A549 (cell line): ENCODE measurements around the gene NAGPA. TPM values are rescaled to one million over a fixed set of nuclear protein-coding genes. Genes with fewer than 3 reads are reported as not detected.

Experiments used
- ATAC-seq, 2 experiments: fragments of 200-7000 bp in 1 of 2; fragments of >200 bp in 1 of 2; cut with Nextera tagmentation in 1 of 2; cut with Tn5 transposase in 1 of 2; 3 replicates each; pipeline versions ENCODE4 v1.8.0 to v1.9.1; 2018 to 2020; ENCODE audit warnings: mild to moderate bottlenecking in 1 of 2, moderate library complexity in 1 of 2
- CTCF ChIA-PET: fragments of 300-600 bp; sonication (Branson Sonifier 250); formaldehyde crosslinking; extraction: SDS; loops from one replicate; lab custom pipeline; 2021; ENCODE audit warnings: antibody characterized with exemption, inconsistent platforms; lab: Yijun Ruan, JAX
- POLR2A ChIA-PET: fragments of 350-600 bp; formaldehyde crosslinking; extraction: SDS; loops from one replicate; lab custom pipeline; 2021; ENCODE audit warnings: antibody characterized with exemption, inconsistent platforms; lab: Yijun Ruan, JAX
- DNase-seq, 2 experiments: peaks; one replicate each; pipeline versions ENCODE4 v3.0.0 to v3.0.0-alpha.2; 2011 to 2016; ENCODE audit warnings: low read depth in 1 of 2, low spot score in 1 of 2
- FAIRE-seq: peaks from 2 replicates; lab custom pipeline; 2011; peaks lifted over from hg19 to GRCh38; lab: Jason Lieb, UNC
- H3K27ac ChIP-seq, 2 experiments: fragments of >200 bp; sonication (Bioruptor Twin); formaldehyde crosslinking; 3 replicates each; pipeline ENCODE4 v1.5.1; 2016 to 2017
- H3K4me1 ChIP-seq: fragments of >200 bp; sonication (Bioruptor Twin); formaldehyde crosslinking; 3 replicates; pipeline ENCODE4 v1.6.1; 2016
- H3K4me2 ChIP-seq: fragments of >200 bp; sonication (Bioruptor Twin); formaldehyde crosslinking; 3 replicates; pipeline ENCODE4 v1.6.1; 2016
- H3K4me3 ChIP-seq: fragments of >200 bp; sonication (Bioruptor Twin); formaldehyde crosslinking; 3 replicates; pipeline ENCODE4 v1.5.1; 2016
- H3K9me3 ChIP-seq: fragments of >200 bp; sonication (Bioruptor Twin); formaldehyde crosslinking; 3 replicates; pipeline ENCODE4 v1.6.1; 2016
- ATOH8 ChIP-seq: fragments of 250-450 bp; sonication (Bioruptor Pico); IDR thresholded peaks from 2 replicates; pipeline ENCODE4 v1.5.0; 2020; ENCODE audit warnings: low read depth, mild to moderate bottlenecking, moderate library complexity
- BCL3 ChIP-seq: fragments of >200 bp; sonication (Bioruptor Twin); formaldehyde crosslinking; IDR thresholded peaks from 3 replicates; pipeline ENCODE4 v1.6.1; 2016
- CEBPB ChIP-seq, 2 experiments: fragments of >200 bp in 1 of 2; sonication (Bioruptor Twin) in 1 of 2; formaldehyde crosslinking in 1 of 2; IDR thresholded peaks; 2 replicates each; pipeline ENCODE4 v1.6.1; 2012 to 2016
- CTCF ChIP-seq: fragments of >200 bp; sonication (Bioruptor Twin); formaldehyde crosslinking; IDR thresholded peaks from 3 replicates; pipeline ENCODE4 v1.5.1; 2016
- ELK1 ChIP-seq: fragments of 150-350 bp; IDR thresholded peaks from 2 replicates; pipeline ENCODE4 v1.6.1; 2014; ENCODE audit warnings: low read depth, mild to moderate bottlenecking, low read length
- ESRRA ChIP-seq: fragments of 150-350 bp; IDR thresholded peaks from 2 replicates; pipeline ENCODE4 v1.6.1; 2014; ENCODE audit warnings: mild to moderate bottlenecking, low read length, borderline replicate concordance
- FOXS1 ChIP-seq: fragments of 250-450 bp; sonication (Bioruptor Pico); IDR thresholded peaks from 2 replicates; pipeline ENCODE4 v1.5.0; 2020; ENCODE audit warnings: mild to moderate bottlenecking, moderate library complexity
- HDAC2 ChIP-seq: fragments of 200-600 bp; sonication (generic); IDR thresholded peaks from 2 replicates; pipeline ENCODE4 v1.6.1; 2016
- KDM1A ChIP-seq: fragments of 200-600 bp; sonication (generic); IDR thresholded peaks from 2 replicates; pipeline ENCODE4 v1.6.1; 2016; ENCODE audit warnings: low read depth, mild to moderate bottlenecking
- MAX ChIP-seq: IDR thresholded peaks from 2 replicates; pipeline ENCODE4 v1.6.1; 2012
- NFE2L2 ChIP-seq: fragments of 150-350 bp; conservative IDR thresholded peaks from 2 replicates; pipeline ENCODE4 v1.6.1; 2014; ENCODE audit warnings: low read length
- POLR2A ChIP-seq: IDR thresholded peaks from 2 replicates; pipeline ENCODE4 v1.6.1; 2012; ENCODE audit warnings: mild to moderate bottlenecking, low read length
- RAD21 ChIP-seq, 2 experiments: fragments of >200 bp in 1 of 2; sonication (Bioruptor Twin) in 1 of 2; formaldehyde crosslinking in 1 of 2; IDR thresholded peaks in 1 of 2; conservative IDR thresholded peaks in 1 of 2; 2 replicates in 1 of 2; 3 replicates in 1 of 2; pipeline ENCODE4 v1.6.1; 2012 to 2018; ENCODE audit warnings: inconsistent platforms in 1 of 2
- REST ChIP-seq: fragments of 200-600 bp; sonication (generic); IDR thresholded peaks from 2 replicates; pipeline ENCODE4 v1.6.1; 2016; ENCODE audit warnings: antibody characterized with exemption, mild to moderate bottlenecking, moderate library complexity
- RFX5 ChIP-seq: fragments of 450-650 bp; IDR thresholded peaks from 2 replicates; pipeline ENCODE4 v1.7.1; 2014; ENCODE audit warnings: antibody characterized with exemption, mild to moderate bottlenecking, moderate library complexity
- SMC3 ChIP-seq: fragments of >200 bp; sonication (Bioruptor Twin); formaldehyde crosslinking; IDR thresholded peaks from 3 replicates; pipeline ENCODE4 v1.6.1; 2018; ENCODE audit warnings: inconsistent platforms
- USF2 ChIP-seq: fragments of 450-650 bp; IDR thresholded peaks from 2 replicates; pipeline ENCODE4 v1.6.1; 2014; ENCODE audit warnings: antibody characterized with exemption
- ZFP36 ChIP-seq: fragments of 450-650 bp; IDR thresholded peaks from 2 replicates; pipeline ENCODE4 v1.6.1; 2014; ENCODE audit warnings: borderline replicate concordance; ENCODE audit not compliant: partially characterized antibody
- WGBS: methylation state at CpG from one replicate; pipeline ENCODE4 v1.1.6; 2017; ENCODE audit errors: missing lambda C conversion rate; 5-methylcytosine and 5-hydroxymethylcytosine counted together
- polyA plus RNA-seq, 4 experiments: library from polyadenylated mRNA; depleted of rRNA in 3 of 4; stranded (reverse); fragments of >200 nt; fragmentation: RNase III in 1 of 4; extraction: RNeasy Plus Mini Kit Qiagen cat#74134 plus additional on column Dnase treatment in 1 of 4; gene quantifications; 2 replicates in 3 of 4; 3 replicates in 1 of 4; pipeline ENCODE4 v1.2.3, GENCODE V29; 2011 to 2017

NAGPA gene
- polyA plus RNA-seq, 2 of the 4 experiments (the other 2 are of a cell fraction) = 6.5 to 17.3 TPM

GRCh38 chr16:5060073-5060641 is 26.4 kb upstream of the NAGPA start:
- Histone ChIP-seq H3K4me1 (peaks cover 3% of the 10 kb centered on the region; the same call in 1 of the 3 replicates), H3K27ac (no peak overlapping the region), H3K4me2 (no peak overlapping the region), H3K4me3 (no peak overlapping the region), H3K9me3 (no peaks in the 10 kb centered on the region)
- WGBS = 52% methylated on average over 6 of the region's 10 CpGs
- TF ChIP-seq ESRRA = no peak
- no peak for TF ChIP-seq ZFP36
- no peak for TF ChIP-seq POLR2A
- no peak for TF ChIP-seq BCL3
- TF ChIP-seq RFX5 = no peak
- TF ChIP-seq CEBPB (IDR thresholded peaks at IDR 0.05) = no peak
- TF ChIP-seq RAD21 (conservative IDR thresholded peaks at IDR 0.05 in 1 of 2, IDR thresholded peaks at IDR 0.05 in 1 of 2) = no peak
- no peak for TF ChIP-seq ELK1
- TF ChIP-seq SMC3 = no peak
- TF ChIP-seq REST = no peak
- CTCF ChIA-PET = interaction anchor here (0.6 to 1.3 kb wide), 6 partner anchors 9 to 33 kb away, joined by 3 to 7 read pairs (median 4); no protein-coding TSS in a partner anchor
- no peak for FAIRE-seq
- ATAC-seq = no peak
- no peak for DNase-seq
- POLR2A ChIA-PET = no interaction called here

- H3K4me2 ChIP-seq = no peak overlapping the region
- FAIRE-seq (no peak), ATAC-seq (no peak), DNase-seq (no peak)
- no peaks in the 10 kb centered on the region; the same call in 2 of the 3 replicates for H3K4me1 ChIP-seq
- no peak overlapping the region for H3K27ac ChIP-seq
- H3K9me3 ChIP-seq = no peaks in the 10 kb centered on the region
- no peak for TF ChIP-seq FOXS1 (CRISPR knock-in tag)
- no peak for TF ChIP-seq MAX
- TF ChIP-seq HDAC2 = no peak
- TF ChIP-seq NFE2L2 = no peak
- no peak for TF ChIP-seq RAD21 (conservative IDR thresholded peaks at IDR 0.05 in 1 of 2, IDR thresholded peaks at IDR 0.05 in 1 of 2)
- TF ChIP-seq ATOH8 (CRISPR knock-in tag) = no peak
- no peak for TF ChIP-seq CTCF
- no peak for TF ChIP-seq USF2
- TF ChIP-seq POLR2A = no peak
- no peak for TF ChIP-seq KDM1A
- H3K4me3 ChIP-seq = no peak overlapping the region
- ChIA-PET CTCF (interaction anchor here (0.6 to 1.3 kb wide), 6 partner anchors 8 to 34 kb away, joined by 3 to 7 read pairs (median 3); no protein-coding TSS in a partner anchor), POLR2A (no interaction called here)
- WGBS = 76% methylated on average over 6 of the region's 6 CpGs
These were observed 25.8 kb upstream of the NAGPA start for GRCh38 chr16:5059386-5060072.
